Fibroblast of skin of back (primary cell): ENCODE data around the gene TTC28.
A peak's percentile ranks its signal among the peaks of the same experiment; 100 is the strongest.

ENCODE experiments used
- DNase-seq: peaks from one replicate; pipeline ENCODE4 v3.0.0-alpha.2; 2013

Gene TTC28

DNA sequence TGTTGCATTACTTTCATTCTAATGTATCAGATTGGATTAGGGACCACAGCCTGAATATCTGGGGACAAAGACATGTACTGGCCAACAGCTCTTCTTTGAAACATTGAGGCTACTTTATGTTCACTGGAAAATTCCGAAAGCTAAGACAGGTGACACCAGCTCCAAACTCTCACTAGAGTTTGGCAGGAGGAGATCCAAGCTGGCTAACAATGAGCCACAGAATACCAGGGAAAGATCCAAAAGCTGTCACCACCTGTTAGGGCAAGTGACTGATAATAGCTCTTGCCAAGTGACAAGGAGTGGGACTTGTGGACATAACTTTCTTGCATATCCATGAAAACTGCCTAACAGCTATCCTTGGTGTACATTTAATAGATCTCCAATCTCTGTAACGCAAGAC lies 333.3 kb downstream of the TTC28 start:
- DNase-seq = no peak

DNA sequence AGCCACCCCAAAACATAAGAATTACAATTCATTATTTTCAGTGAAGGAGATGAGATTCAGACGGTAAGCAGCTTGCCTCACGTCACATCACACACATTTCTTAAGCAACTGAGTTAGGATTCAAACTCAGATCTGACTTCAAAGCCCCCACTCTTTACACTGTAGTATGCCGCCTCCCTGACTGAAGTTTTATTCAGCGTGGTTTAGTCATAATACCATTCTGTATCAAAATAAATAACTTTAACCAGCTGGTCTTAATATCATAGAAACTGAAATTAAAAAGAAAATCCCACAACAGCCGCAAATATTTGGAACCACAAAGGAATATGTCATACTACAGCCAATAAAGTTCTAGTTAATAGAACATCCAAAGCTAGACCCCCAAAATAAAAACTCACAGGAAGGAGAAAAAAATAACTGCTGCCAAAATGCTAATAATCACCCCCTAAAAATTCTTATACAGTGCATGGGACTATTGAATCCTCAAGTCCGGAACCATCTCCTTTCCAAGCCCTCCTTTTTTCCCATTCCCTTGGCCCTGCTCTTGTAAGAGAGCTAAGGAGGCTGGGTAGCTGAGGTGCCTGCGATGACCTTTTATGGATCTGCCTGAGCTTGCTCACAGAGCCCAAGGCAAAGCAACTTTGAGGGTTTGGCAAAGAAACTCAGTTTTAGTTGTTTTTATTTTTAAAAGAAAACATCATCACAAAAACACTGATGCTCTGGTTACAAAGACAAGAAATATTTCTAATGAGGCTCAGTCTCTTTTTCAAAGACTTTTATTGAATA lies 334.5 kb downstream of the TTC28 start:
- no peak for DNase-seq

DNA sequence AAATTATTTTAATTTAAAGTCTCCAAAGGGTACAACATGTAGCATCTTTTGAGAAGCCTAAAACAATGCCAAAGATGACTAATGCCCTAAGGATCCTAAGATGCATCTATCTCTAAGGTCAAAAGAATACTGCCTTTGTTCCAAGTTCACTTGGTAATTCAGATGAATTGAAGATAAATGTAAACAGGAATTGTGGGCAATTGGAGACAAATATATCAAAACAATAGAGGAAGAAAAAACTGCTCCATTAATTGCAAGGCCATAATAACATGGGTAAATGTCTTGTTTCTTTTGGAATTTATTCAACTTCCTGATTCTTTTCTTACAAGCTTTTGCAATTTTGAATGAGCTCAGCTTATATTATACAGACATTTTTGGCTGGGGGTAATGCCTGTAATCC lies 338.6 kb downstream of the TTC28 start:
- peak; percentile 17 for DNase-seq

DNA sequence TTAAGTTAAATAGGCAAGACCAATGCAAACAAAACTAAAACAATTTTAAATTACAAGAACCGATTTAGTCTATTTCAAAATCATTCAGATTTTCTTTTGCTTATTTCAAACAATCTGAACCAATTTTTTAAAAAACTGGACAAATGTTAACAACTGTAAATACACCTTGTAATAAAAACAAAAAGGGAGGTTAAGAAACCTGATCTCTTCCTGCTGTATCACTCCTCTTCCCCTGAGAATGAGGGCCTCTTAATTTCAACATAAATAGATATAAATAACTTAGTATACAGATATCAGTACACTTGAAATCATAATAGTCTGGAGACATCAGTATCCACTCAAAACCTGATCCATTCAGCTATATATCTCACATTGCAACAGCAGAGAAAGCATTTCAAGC lies 346.6 kb downstream of the TTC28 start:
- no peak for DNase-seq

DNA sequence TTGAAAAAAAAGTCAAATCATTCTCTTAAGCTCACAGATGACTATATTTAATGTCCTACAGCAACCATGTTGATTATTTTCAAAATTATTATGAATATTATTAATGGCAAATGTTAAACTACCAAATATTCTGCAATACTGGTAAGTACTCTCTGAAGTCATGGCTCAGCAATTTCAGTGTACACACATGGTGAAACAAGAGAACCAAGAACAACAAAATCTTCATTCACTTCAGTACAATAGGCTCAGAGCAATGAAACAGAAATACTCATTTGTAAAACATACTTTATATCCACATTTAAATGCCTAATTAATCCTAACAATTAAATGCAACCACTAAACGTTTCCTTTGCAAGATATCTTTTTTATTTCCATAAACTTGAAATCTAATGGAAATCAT lies 347.2 kb downstream of the TTC28 start:
- DNase-seq = no peak

DNA sequence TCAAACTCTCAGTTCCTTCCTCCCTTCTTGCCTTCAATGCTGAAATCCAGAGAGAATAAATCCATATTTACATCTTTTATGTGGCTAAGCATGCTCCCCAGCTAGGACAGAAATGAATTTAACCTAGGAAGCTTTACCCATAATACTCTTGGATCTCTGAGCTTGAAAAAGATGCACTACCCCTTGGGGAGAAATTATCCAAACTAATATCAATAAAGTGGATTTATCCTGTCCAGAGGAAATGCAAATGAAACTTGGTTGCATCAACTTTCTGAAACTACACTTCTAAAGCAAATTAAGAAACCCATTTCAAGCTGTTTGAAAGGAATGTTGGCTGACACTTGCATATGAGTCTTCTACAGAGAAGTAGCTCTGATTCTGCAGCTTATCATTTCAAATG lies 347.9 kb downstream of the TTC28 start:
- DNase-seq = no peak

DNA sequence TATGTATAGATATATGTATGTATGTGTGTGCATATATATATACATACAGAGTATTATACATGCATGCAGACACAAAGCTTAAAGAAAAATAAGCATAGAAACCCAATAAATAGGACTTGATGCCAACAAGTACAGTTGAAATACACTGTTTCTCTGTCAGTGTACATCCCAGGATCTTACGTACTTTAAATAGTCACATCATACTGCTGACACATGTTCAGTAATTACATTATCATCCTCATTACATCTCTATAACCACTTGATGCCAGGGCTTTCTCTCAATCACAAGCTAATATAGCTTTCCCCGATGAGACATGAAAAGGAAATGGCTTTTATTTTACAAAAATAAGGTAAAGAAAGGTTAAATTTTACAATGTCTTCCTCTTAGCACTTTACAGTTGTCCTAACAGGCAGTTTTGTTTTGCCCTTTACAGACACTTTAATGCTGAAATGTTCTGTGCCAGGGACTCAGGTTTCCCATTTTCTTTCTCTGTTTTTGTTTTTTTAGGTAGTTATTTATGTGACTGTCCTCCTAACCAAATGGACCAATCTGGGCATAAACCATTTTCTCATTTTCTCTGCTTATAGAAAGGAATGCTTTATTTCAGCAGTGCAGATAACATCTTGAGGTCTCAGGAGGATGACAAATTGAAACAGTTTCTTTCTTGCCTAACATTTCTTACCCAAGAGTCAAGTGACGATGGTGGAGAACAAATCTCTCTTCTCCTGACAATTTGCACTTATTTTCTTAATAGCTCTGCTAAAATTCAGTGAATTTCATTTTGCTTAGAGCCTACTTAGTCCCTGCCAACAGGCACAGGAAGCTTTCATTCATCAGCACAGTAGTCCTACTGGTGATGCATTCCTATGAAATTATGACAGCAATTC lies 350.2 kb downstream of the TTC28 start:
- peak; percentile 58 for DNase-seq

DNA sequence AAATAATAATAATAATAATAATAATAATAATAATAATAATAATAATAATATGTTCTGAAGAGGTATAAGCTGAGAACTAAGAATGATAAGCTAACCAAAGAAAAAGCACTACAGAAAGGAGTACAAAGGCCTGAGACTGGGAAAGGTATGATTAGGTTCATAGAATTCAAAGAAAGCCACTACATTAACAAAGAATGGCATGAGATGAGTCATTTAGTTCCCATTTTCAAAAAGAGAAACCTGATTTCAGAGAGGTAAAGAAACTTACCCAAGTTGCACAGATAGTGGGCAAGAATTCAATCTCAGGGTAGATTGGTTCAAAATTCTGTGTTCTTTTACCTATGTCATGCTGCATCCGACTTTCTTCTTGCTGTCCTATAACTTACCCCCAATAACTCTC lies 350.9 kb downstream of the TTC28 start:
- DNase-seq = no peak

DNA sequence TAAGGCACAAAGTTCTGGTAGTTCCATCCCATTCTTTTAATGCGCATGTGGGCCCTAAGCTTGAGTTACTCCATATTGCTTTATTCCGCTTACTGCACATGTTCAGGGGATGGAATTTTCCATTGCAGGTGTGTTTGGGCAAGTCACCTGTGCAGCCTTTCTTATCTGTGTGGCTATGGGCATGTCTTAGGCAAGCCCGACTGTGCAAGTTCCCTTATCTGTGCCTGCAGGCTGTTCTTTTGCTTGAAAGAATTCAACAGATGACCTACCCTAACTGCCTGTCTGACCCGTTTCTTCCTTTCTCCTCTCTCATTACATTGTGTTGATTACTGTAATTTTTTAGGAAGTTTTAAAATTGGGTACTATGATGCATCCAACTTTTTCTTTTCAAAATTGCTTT lies 363.6 kb downstream of the TTC28 start:
- no peak for DNase-seq

DNA sequence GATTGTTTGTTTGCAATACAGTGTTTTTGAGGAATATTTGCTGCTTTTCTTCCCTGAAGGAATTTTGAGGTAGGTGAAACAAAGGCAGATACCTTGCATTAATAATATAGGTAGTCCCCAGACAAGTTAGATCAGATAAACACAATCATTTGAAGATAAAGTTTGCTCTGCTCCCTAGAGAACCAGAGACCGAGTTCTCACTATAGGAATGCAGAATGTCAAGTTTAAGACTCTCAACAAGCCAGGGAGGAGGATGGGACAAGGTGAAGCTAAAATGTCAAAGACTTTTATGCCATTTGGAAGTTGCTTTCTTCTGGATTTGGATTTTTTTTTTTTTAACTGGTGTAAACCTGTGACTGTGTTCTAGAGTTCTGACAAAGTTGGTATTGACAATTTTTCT lies 364.7 kb downstream of the TTC28 start:
- no peak for DNase-seq

DNA sequence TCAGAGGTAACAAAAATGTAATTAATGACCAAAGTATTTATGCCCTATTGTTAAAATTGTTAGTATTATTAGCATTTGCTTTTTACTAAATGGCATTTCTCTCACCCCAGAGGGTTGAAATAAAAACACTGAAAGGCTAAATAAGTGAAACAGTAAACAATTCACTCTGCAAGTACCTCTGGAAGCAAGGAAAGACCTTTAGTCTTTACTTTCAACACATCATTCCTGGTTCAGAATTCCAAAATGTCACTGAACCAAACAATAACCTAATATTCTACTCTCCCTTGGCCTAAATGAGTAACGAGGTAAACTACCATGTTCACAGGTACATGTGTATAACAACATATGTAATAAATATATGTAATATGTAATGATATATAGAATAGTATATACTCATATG lies 369.3 kb downstream of the TTC28 start:
- DNase-seq = no peak

DNA sequence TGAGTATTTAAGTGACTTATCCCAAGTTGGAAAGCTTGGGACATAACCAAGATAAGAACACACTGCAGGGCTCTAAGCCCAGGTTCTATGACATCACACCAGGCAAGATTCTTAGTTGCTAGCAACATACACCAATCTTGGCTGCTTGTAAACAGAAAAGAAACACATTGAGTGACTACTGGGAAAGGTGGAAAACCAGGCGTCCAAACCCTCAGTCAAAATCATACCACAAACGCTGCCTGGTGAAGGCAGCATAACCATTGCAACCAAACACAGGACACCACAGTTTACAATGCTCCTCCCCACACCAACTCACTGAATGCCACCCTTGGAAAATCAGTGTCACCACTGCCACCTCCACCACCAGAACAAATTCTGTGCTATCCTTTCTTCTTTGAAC lies 379.9 kb downstream of the TTC28 start:
- DNase-seq = no peak

DNA sequence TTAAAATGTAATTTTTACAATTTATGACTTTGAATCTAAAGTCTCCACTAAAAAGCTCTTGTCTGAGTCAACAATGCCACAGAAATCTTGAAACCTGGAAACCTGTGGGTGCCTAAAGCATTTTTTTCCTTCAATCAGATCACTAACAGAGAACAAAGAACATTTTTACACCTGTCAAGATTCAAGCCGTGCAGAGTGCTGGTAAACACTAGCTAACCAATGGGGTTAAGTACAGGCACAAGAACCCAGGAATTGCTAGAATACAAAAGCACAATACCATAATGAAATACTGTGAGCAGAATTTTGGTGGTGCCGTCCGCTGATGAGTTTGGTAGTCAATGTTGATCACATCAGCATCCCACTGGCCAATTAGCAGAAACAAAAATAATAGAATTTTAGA lies 380.3 kb downstream of the TTC28 start:
- no peak for DNase-seq

DNA sequence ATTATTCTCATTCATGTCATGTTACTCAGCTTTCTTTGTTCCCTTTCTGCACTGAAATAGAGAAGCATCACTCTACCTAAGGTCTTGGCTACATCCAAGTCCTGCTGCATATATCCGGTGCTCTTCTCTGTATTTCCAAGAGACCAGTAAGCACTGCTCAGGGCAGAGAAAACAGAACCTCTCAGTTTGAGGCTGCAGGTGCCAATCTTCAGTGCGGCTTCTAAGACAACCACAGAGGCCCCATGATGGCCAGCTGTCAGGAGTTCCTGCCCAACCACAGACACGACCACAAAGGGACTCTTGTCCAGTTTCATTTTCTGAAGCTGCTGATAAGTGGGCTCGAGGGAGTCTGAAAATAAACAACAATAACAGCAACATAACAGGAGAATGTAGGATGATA lies 382.1 kb downstream of the TTC28 start:
- DNase-seq = no peak

DNA sequence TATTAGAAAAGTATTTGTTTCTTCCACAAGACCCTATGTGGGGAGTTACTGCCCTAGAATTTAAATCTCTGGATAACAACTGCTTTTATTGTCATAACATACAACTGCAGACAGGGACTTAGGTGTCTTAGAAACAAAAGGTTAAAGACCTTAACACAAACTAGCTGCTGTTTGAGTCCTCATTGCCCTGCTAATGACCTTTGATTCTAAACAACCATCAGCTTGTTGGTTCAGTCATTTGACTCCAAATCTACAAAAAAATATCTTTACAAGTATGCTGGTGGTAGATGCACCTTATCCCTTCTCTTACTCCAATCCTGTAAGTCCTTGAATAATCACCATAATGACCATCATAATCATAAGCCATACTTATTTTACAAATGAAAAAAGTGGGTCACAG lies 383.2 kb downstream of the TTC28 start:
- no peak for DNase-seq

DNA sequence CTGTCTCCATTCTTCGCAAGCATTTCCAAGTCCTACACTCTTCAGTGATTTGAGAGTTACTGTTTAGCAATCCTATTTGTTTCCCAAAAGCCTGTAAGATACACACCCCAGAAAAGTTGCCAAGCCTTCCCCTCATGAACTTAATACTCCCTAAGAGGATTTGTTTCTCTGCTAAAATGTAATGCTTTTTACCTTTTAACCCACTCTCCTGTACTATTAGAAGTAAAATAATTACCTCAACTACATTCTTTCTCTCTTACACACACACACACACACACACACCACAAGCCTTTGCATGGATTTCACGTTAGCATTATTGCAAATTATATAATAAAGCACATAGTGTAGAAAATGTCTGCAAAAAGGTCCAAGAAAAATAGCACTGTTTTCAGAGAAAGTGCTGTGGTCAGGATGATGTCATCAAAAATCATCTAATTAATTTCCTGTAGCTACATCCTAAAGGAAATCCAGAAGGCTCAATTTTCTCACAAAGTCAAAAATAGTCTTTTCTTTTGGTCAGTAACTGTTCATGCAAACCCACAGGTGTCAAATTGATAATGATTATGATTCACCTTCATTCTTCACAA lies 396.5 kb downstream of the TTC28 start:
- DNase-seq = peak; percentile 65

DNA sequence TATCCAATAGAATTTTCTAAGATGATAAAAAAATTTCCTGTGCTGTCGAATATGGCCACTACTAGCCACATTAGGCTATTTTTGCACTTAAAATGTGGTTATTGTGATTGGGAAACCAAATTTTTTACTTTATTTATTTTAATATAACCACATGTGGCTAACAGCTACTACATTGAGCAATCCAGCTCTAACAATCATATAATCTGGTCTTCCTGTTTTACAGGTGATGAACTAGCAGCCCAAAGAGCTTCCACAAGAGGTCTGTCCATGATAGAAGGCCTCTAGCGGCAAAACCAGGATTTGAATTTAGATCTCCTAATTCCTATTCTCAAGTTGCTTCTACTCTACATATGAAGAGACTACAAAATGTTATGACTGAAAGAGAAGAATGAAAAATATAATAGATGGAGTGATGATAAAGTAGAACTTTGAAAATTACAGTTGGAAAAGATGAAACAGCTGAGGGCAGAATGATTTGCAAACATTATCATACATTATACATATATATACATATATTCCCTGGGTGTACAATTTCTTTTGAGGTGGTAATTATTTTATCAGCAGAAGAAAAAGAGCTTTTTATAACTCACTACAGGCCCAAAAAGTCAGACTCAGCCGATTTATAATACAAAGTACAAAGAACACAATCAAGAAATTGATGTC lies 397.1 kb downstream of the TTC28 start:
- DNase-seq = peak; percentile 5

DNA sequence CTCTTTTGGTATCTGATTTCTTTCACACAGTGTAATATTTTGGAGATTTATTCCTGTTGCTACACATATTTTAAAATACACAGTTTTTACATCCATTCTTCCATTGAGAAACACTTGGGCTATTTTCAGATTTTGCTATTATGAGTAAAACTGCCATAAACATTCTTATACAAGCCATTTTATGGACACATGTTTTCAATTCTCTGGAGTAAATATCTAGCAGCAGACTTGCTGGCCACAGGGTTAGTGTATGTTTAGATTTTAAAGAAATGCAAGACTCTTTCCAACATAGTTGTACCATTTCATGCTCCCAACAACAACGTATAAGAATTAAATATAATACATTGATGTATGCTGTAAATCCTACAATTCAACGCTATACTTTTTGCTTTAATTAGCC lies 399.8 kb downstream of the TTC28 start:
- no peak for DNase-seq

DNA sequence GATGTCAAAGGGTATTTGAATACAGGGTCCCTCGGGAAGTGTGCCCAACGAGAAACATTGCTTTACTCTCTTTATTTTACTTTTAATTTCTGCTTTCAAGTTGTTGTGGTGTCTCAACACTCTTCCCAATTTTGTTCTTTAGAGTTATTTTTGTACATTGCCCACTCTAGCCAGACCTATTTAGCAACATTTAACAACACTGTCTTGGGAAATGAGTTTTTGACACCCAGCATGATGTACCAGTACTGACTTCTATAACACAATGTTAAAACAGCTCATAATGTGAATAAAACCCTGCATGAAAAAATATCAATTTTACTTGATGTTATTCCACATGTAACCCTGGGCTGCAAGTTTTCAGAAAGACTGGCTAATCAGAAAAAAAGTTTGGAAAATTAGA lies 410.4 kb downstream of the TTC28 start:
- no peak for DNase-seq

DNA sequence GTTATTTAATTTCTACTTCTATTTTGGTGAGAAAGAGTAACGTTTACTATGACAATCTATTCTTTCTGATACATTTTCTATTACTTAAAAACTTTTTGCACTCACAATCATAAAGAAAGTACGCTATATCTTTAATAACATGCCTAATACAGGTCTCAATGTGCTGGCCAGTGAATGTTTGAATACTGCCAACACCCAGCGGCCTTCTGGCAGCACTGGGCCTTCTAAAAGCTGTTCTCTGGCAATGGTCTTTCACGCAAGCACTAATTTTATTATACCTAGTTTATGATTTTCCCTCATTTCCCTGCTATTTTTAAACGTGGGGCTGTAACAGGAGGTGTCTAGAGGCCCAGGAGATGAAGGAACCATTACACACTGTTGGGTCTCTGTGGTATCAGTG lies 410.8 kb downstream of the TTC28 start:
- no peak for DNase-seq

DNA sequence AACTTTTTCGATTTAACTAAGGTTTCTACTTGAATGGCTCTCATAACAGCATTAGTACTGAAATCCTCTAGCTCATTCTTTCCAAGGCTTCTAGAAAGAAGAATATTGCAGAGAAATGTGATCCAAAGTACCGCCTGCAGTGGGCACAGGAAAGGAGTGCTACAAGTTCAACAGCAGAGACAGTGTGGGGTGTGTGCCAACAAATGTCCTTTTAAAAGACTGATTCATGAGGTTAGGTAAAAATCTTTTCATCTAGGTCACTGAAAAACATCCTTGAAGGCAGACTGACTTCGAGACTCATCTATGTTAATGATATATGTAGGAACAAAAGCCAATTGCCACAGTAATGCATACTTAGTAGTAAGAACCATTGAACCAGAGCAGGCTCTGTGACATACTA lies 411.5 kb downstream of the TTC28 start:
- no peak for DNase-seq

DNA sequence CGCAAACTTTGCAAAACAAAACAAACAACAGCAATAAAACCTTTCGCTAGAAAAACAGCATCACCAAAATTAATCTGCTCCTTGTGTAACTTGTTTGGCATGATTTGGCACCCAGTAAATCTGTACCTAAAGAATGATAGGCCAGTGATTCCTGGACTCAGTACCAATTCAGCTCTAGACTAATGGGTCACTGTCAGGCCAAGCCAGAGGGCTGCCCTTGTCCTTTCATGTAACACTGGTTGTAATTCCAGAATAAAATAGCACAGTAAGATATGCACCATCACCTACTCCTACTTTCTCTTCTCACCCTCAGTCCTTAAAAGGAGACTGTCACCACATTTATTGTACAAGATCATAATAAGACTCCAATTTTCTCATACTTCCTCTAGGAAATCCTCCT lies 419.0 kb downstream of the TTC28 start:
- no peak for DNase-seq

DNA sequence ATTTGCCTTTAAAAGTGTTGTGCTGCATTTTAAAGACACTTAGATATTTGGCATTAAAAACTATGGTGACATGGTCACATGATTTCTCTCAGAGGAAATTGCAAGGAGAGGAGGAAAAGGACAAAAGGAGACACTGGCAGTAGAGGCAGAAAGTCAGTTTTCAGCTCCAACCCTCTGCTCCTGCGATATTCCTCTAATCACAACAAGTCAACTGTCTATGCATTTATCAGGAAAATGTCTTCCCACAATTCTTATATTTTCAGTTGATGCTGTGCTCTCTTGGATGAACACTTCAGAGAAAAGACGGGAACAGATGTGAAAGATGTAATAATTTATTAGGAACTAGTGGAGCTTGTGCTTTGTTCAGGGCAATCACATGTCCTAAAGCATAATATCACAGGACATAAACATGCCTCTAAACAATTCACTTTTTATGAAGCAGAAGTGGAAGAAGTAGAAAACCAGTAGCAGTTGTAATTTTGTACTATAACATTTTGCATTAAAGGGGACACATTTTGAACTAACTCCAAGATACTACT lies 419.8 kb downstream of the TTC28 start:
- DNase-seq = no peak
